ENCODE data around the gene CATSPER4.

- TF ChIP-seq CTCF (IDR thresholded peaks at IDR 0.05) (no peak), EZH2 (IDR thresholded peaks at IDR 0.05; ENCODE audit: borderline replicate concordance, insufficient read depth, low read depth, low read length, poor library complexity, severe bottlenecking) (no peak)
Measured at GRCh38 chr1:26170472-26170821, 20.0 kb upstream of the CATSPER4 start.

All from B cell (primary cell).